T-helper 1 cell treated with Interleukin-12 subunit alpha and Interleukin-12 subunit beta and Interleukin-4 antibody, amounts not matched to agents 30 μg/mL and 1 μg/mL, for 36 hours (primary cell): ENCODE data around the gene HIGD2A.
A peak's percentile ranks its signal among the peaks of the same experiment; 100 is the strongest.

Source experiments
- H3K27ac Mint-ChIP-seq: one replicate; pipeline ENCODE4 v1.8.0; 2021; ENCODE audit warnings: mild to moderate bottlenecking, mixed read lengths
- H3K27me3 Mint-ChIP-seq: one replicate; pipeline ENCODE4 v1.8.0; 2021; ENCODE audit warnings: low read depth, mixed read lengths
- H3K36me3 Mint-ChIP-seq: one replicate; pipeline ENCODE4 v1.8.0; 2021; ENCODE audit warnings: low read depth, mixed read lengths
- H3K4me1 Mint-ChIP-seq: one replicate; pipeline ENCODE4 v1.8.0; 2021; ENCODE audit warnings: low read depth, mixed read lengths
- H3K4me3 Mint-ChIP-seq: one replicate; pipeline ENCODE4 v1.8.0; 2021; ENCODE audit warnings: mild to moderate bottlenecking, moderate library complexity, mixed read lengths
- H3K9me3 Mint-ChIP-seq: one replicate; pipeline ENCODE4 v1.8.0; 2021; ENCODE audit warnings: mixed read lengths

HIGD2A gene

GRCh38 chr5:176429972-176430371, 41.4 kb downstream of the HIGD2A start:
- H3K27ac Mint-ChIP-seq, result no peak overlapping the region
- peaks cover 6% of the 10 kb centered on the region for H3K9me3 Mint-ChIP-seq
- H3K27me3 Mint-ChIP-seq, result peaks cover 4% of the 10 kb centered on the region
- H3K36me3 Mint-ChIP-seq, result no peaks in the 10 kb centered on the region
- H3K4me1 Mint-ChIP-seq, result no peaks in the 10 kb centered on the region
- H3K4me3 Mint-ChIP-seq, result no peak overlapping the region

- no peaks in the 10 kb centered on the region for H3K27me3 Mint-ChIP-seq
- H3K4me3 Mint-ChIP-seq, result no peak overlapping the region
- no peaks in the 10 kb centered on the region for H3K36me3 Mint-ChIP-seq
- no peaks in the 10 kb centered on the region for H3K9me3 Mint-ChIP-seq
- H3K27ac Mint-ChIP-seq, result no peak overlapping the region
- peaks cover 10% of the 10 kb centered on the region for H3K4me1 Mint-ChIP-seq
These were observed 44.2 kb downstream of the HIGD2A start for GRCh38 chr5:176432707-176433106.

- peaks cover 6% of the 10 kb centered on the region for H3K27me3 Mint-ChIP-seq
- H3K4me1 Mint-ChIP-seq, result peaks cover 10% of the 10 kb centered on the region
- H3K9me3 Mint-ChIP-seq, result no peaks in the 10 kb centered on the region
- H3K36me3 Mint-ChIP-seq, result no peaks in the 10 kb centered on the region
- peak overlapping the region; percentile 13 for H3K27ac Mint-ChIP-seq
- peak overlapping the region; percentile 60 for H3K4me3 Mint-ChIP-seq
These were observed 48.1 kb downstream of the HIGD2A start for GRCh38 chr5:176436656-176437055.

GRCh38 chr5:176438959-176439757, 50.6 kb downstream of the HIGD2A start:
- Mint-ChIP-seq H3K27me3 (peaks cover 14% of the 10 kb centered on the region), H3K4me3 (no peak overlapping the region), H3K36me3 (no peaks in the 10 kb centered on the region), H3K27ac (no peak overlapping the region), H3K4me1 (peaks cover 13% of the 10 kb centered on the region), H3K9me3 (no peaks in the 10 kb centered on the region)
